Measurements from ENCODE around the gene PRKN.

- TF ChIP-seq POLR2AphosphoS5 (IDR thresholded peaks at IDR 0.05; ENCODE audit: low read depth) (no peak), NANOG (IDR thresholded peaks at IDR 0.05; ENCODE audit: borderline replicate concordance) (no peak), CTCF (conservative IDR thresholded peaks at IDR 0.05; ENCODE audit: low read depth in 2 of 2) (no peak), EZH2phosphoT487 (IDR thresholded peaks at IDR 0.05; ENCODE audit: unreplicated experiment) (no peak), EZH2 (IDR thresholded peaks at IDR 0.05; ENCODE audit: low read depth, unreplicated experiment) (no peak)
Observed at GRCh38 chr6:161372422-161372793, 1355.2 kb downstream of the PRKN start.

Data from GM23338 (cell line).